ENCODE data around the gene HIVEP3.
A peak's percentile ranks its signal among the peaks of the same experiment; 100 is the strongest.

Gene HIVEP3

DNA sequence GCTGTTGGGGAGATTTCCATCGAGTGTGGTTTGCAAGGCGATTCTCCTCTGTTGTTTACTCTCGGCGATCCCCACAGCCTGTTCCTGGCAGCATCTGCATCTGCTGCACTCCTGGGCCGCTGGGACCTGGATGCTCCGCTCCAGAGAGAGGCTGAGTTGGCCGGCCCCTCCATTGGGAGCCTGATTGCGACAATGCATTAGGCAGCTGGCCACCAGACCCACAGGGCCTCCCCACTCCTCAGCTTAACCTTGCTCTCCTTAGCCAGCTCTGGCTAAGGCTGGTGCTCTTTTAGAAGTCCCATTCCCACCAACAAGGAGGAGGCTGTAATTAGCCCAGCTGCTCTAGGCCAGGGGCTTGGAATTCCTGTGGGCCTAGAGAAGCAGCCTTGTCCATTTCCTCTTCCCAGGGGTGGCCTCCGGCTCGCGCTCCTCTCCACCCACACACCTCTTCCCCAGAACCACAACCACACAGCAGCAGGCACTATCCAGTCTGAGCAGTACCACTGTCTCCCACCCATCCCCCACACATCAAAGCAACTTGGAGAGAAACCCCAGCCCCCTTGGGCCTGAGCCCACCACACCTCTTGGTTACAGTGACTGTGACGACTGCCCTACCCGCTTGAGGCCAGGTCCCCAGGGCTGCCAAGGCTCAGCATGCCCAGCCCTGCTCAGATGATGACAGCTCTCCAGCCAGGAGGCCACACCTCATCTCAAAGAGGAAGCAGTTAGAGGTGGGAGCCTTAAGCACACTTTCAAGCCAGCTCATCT, 240.4 kb downstream of the HIVEP3 start:
- peak in 1 of 2 donors; percentile 34 for DNase-seq

DNA sequence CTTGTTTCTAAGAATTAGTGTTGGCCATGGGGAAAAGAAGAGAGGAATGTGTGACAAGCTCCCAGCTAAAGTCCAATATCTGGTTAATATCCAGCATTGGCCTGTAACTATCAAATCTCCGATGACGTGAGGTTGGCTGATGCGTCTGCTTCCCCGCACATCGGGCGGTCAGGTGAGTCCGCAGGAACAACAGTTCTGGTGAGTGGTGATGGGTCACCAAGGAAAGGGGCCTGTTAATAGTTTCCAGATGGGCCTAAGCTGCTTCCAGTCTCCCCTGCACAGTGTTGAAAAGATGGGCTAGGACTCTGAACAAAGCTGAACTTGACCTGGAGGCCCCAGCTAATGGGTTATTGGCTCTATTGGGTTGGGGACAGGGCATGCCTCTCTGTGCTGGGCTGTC, 241.1 kb downstream of the HIVEP3 start:
- no peak for DNase-seq

DNA sequence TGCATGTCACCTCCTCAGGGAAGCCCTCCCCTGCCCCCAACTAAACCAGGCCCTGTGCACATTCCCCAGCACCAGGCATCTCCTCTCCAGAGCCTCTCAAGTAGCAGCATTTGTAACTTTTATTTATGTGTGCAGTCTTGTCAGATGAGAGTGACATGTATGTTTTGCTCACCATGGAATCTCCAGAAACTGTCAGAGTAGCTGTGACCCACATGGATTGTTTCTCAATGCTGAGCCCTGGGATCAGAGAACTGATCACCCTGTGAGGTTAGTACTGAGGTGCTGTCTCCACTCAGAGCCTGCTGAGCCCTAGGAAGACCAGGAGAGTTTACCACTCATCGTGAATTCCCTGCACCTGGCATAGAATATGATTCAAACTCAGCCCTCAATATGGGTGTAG, 243.3 kb downstream of the HIVEP3 start:
- DNase-seq: no peak

DNA sequence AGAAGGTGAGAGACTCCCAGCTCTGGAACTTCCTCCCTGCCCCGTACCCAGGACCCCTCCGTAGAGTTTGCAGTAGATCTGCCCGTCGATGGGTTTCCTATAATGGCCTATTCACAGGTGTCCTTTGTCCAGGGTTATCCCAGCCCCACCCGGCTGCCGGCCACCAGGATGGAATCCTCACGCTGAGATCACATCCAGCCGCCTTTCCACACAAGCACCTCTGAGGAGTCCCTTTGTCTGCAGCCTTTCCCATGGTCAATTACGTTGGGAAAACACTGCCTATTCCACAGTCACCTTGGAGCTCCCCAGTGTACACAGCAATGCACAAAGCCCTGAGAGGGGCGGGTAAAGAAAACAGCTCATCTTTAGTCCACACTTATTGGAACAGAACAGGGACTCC, 244.2 kb downstream of the HIVEP3 start:
- DNase-seq: no peak

DNA sequence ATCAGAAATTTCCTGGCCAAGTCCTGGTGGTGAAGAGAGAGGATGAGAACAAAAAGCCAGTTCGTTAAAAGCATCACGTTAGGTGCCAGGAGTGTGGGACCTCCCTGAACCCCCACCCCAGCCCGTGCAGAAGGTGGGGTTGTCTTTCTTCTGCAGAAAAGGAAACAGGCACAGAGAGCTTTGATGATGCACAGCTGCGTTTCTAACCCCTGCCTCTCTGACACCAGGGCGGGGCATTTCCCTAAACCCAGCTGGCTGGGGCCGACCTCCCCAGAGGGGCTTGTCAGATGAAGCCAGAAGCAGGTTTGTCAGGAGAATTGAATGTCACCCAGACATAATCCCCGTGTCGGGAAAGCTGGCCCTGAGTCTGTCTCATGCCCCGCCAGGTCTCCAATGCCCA, 244.9 kb downstream of the HIVEP3 start:
- peak; percentile 54 to 56 for DNase-seq

DNA sequence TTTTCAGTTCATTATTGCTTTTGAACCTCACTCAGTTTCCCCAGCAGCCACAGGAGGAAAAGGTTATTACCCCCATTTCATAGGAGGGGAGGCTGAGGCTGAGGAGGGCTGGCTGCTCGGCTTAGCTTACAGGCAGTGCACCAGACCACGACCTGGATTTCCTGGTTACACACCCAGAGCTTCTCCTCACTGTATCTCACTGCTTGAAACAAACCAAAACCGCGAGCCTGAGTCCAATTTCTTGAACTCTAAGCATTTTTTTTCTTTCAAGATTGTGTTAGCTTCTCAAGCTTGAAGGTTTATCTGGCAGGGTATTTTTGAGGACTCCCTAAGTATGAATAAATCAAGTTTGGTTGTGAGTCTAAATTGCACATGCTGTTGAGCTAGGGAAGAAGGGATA, 245.3 kb downstream of the HIVEP3 start:
- DNase-seq: peak; percentile 53 to 67

DNA sequence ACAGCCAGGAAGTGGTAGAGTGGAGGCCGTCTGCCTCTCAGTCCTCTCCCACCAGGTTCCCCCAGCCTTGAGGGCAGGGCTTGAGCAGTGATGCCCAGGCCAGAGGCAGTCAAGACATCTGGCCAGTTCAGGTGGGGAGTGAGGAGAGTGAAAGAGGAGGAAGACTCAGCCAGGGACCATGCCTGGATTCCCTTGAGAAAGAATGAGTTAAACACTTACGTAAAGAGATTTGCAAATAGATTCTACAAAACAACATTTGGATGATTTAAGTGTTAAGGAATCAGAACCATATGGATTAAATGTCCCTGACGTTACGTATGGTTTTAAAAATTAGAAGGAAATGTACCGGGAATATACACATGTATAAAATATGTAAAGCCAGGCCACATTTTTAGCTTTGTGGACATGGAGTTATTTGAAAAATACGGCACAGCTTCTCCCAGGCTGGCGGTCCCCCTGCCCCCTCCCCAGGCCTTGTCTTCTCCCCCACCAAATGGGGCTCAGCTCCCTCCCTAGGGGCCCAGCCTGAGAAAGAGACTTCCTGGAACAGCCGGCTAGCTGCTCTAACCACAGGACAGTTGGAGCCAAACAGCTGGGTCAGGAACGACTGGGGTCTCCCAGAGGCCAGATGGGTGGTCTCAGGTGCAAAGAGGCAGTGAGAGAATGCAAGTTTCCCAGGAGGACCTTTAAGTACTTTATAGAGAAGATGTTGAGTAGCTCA, 245.9 kb downstream of the HIVEP3 start:
- no peak for DNase-seq

DNA sequence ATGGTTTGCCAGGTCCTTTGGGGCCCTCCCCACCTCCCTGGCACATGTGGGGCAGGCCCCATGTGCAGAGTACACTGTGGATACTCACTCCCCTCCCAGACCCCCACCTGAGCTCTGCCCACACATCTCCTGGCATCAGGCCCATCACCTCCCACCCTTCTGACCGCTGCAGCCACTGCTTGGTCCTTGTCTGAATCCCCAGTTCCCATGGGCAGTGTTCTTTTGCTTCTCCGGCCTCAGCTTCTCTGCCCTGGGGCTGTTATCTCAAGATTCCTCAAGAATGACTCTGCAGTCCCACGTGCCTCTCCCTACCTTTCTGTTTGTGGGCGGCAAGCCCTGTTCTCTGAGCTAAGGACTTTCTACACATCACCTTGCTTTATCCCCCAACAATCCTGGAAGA, 246.5 kb downstream of the HIVEP3 start:
- DNase-seq: no peak

DNA sequence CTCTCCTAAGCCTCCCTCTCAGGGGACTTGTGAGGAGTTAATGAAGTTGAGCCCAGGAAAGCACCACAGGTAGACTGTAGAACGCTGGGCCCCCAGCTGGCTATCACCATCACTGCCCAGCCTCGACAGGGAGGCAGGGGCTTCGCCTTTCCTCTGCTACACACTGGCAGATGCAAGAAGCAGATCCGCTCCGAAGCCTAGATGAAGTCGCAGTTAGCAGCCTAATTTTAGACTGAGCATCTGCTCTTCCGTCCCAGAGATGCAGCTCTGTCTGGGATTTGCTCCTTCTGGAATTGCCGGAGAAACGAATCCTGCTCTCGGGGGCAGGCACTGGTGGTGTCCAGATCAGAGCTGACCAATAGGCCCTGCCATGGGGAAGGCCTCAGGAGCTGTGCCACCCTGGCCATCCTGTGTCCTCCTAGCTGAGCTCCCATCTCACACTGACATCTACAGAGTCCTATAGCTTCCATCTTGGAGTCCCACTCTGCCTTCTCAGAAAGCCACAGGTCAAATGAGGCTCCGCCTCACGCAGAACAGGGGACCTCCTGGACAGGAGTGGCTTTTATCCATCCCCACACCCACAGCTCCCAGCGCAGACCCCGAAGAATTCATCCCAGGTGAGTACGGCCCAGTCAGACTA, 247.5 kb downstream of the HIVEP3 start:
- DNase-seq: no peak

DNA sequence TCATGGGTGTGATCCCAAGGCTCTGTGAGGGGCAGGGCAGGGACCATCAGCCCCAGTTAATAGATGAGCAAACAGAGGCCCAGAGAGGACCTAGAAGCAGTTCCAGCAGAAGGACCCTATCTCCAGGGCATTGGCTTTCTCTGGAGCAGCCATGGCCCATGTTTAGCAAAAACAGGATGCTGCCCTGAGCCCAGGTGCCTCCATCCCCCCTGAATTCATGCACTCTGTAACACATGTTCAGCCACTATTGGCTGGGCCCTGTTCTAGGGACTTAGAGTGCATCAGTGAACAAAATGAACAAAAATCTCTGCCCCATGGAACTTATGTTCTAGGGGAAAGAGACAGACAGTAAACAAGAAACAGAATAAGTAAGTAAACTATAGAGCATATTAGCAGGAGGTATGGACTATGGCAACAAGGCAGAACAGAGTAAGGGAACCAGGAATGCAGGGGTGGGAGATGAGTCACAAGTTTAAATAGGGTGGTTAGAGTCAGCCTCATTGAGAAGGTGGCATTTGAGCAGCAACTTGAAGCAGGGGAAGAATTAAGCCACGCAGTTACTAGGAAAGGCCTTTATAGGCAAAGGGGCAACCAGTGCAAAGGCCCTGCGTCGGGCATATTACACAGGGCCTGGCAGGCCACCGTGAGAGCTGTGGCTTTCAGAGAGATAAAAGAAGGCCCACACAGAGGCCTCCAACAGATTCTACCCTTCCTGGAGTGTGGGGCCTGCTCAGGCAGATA, 248.3 kb downstream of the HIVEP3 start:
- no peak for DNase-seq

DNA sequence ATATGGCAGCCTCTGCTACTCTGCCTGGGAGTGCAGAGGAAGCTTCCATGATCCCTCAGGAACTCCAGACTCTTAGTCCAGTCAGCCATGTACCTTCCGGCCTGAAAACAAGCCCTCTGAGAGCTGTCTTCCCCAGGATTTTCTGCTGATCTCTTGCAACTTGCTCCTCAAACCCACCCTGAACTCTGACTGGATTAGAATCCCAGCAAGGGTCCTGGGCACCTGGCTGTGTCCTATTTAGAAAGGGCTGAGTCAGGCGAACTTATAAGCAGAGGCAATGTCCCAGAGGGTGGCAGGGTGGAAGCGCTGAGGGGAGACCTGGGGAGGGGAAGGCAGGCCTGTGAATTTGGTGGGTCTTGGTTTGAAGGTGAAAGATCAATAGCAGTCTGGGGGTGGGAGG, 249.8 kb downstream of the HIVEP3 start:
- DNase-seq: no peak

DNA sequence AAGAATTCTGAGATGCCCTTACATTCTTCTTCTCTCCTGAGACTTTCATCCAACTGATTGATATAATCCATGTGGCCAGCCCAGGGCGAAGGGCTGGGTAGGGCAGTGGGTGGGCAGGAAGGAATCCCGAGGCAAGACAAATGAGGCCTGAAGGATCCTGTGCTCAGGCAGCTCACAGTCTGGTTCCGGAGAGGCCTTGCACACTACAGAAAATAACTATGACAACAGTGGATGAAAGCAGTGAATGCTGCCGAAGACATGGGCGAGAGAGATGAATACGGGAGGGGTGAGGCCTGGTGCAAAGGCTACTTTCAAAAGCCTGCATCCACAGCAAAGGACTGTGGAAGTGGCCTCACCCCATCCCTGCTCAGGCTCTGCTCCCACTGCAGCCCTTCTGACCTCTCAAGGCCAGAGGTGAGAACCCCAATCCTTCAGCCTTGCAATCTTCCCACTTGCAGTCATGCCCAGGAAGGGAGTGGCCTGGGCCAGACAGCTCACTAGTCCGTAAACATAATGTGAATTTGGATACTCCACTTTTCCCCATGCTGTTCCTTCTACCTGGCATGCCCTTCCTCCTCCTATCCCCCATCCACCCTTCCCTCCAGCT, 250.6 kb downstream of the HIVEP3 start:
- DNase-seq: no peak

DNA sequence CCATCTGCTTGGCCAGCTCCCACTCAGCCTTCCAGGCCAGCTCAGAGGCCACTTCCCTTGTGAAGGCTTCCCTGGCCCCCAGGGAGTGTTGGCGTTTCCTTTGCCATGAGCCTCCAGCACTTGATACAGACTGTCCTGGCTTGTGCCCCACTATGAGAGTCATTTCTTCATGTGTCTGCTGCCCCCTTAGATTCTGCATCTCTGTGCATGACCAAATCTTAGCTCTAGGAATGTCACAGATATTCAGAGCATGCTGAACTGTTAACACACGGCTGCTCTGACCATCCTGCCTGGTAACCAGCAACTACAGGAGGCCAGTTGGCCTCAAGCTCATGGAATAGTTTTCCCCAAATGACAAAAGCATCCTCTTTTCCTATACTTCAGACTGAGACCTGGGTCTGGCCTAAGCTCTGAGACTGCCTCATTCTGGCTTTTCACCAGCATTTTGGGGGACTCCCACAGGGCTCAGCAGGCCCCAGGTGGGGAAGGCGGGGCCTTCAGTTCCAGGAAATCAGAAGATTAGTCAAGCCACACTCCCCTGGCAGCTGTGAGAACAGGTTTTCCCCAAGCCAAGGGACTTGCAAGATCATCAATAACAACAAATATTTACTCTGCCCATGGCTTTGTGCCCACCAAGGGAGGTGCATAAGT, 251.6 kb downstream of the HIVEP3 start:
- peak; percentile 64 to 73 for DNase-seq

DNA sequence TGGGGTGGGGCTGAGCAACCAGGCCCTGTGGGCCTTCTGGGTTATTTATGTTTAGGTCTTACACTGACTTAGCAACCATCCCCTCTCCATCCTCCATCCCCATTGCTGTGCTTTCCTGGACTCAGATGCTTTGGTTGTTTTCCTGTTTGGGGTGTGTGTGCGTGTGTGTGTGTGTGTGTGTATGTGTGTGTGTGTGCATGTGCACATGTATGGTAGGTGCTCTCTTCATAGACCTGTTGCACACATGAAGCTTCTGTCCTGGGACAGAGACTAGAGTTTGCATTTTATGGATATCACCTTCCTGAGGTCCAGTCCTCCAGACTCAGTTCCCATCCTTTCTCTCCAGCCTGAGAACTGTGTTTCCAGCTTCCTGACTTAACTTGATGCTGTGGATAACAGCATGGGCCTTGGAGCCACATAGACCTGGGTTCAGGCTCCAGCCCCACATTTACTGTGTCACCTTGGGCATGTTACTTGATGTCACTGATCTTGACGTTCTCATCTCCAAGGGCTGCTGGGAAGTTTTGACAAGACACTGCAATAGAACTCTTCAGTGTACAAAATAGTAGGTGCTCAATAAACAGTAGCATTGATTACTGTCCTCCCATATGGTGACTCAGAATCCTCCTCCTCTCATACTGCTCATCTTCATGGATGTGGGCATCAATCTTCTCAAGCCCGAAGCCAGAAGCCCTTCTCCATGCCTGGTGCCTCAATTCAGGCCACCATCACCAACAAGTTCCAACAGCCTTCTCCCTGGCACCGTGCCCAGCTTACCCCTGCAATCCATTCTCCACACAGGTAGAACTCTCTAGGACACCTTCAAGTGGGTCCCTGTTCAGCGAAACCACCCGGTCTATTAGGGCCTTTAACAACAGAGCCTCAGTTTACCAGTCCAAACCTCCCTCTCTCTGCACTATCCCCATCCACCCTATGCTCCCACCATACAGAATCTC, 252.5 kb downstream of the HIVEP3 start:
- DNase-seq: no peak

DNA sequence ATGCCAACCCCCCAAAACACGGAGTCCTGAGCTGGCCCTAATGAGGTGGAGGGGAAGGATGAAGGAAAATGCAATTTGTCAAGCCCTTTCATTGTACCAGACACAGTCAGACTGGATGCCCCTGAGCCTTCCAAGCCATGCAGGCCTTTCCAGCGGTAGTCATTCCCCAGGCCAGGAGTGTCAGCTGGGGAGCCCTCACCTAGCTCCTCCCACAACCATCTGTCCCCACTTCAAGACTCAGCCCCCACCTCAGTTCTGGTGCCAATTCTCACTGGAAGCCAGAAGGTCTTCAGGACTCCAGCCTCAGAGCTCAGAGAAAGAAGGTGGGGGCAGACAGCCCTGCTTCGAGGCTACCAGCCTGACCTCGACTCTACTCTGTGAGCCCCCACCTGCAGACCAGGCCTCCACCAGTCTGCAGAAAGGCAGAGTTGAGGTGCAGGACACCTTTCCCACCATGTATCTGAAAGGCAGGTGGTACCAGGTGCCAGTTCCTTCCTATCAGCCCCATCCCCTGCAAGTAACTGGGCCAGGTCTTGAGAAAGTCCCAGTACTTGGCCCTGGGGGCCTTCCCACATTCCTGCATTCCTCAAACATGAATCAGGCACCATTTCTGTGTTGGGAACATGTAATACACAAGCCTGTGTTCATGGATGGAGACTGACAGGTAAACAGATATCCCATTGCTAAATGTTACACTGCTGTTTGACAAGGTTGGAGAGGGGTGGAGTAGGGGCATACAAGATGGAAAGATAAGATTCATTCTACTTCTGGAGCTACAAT, 253.7 kb downstream of the HIVEP3 start:
- no peak for DNase-seq

DNA sequence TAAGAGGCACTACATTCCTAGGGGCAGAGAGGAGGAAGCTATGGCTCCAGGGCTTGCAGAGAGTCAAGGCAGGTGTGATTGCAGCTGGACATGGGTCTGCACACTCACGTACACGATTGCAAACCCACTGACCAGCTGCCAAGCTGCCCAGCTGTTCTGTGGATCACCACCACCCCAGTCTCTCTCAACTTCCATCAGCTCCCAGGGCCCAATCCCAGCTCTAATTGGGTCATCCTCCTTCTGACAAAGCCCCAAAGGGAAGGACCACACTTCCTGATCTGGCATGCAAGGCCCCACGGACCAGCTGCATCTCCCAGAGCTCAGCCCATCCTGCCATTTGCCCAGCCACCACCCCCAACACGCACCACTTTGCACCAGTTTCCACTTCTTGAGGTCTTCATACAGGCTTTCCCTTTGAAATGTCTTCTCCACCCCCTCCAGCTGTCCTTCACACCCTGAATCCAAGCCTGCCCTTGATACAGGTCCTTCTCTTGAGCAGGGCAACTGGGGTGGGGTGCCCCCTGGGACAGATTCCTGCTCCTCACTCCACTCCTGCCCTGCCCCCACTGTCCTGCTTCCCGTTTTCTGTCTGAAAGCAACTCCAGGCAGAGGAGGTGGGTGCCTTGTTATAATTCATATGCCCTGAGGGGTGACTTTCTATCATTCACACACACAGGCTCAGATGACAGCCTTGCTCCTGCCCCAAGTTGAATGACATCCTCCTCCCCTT, 254.9 kb downstream of the HIVEP3 start:
- DNase-seq: no peak

DNA sequence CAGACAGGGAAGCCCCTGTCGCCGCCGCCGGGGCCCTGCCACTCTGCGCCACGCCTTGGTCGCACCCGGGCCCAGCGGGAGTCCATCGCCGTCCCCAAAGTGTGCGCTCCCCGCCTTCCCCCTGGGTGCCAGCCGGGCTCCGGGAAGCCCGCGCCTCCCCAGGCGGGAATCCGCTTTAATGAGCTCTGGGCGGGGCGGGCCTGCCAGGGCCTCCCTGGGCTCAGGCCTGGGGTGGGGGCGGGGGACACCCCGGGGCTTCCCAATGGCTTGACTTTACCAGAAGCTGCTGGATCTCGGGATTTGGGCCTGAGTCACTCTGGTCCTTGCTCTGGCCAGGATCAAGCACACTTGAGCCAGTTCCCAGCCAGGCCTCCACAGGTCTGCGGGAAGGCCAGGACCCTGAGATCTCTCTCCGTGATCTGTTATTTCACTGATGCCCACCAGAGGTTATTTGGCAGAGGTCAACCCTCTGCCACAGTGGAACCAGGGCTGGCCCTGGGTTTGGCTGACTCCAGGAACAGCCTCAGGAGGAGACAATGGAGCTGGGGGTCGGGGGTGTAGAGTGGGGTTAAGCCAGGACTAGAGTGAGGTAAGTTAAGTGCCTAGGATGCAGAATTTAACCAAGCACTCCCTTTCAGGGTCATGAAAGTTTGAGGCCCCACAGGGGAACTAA, 255.8 kb downstream of the HIVEP3 start:
- DNase-seq: no peak

DNA sequence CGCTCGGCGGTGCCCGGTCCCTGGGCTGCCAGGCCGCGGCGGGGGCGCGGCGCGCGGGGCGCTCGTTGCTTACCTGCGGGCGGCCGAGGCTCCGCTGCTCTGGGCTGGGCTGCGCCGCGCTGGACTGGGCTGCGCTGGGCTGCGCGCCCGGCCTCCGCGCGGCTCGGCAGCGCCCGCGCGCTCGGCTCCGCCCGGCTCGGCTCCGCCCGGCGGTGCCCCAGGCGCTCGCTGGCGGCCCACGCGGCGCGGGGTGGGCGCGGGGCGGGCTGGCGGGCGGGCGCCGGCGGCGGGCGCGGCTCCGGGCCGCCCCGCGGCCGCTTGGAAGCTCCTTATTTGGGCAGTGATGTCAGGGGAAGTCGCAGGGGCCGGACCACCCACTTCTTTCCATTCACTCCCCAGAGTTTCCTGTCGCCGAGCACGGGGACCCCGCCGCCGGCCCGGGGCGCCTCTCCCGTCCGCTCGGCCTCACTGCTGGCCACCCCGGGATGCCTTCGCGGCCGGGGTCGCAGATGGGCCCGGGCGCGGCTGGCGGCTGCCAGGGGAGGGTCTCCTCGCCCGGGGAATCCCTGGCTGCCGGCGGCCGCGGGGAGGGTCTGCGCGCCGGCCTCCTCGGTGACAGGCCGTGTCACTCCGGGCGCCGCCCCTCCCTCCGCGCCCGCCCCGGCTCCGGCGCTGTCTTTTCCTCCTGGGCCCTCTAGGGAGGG, 256.5 kb downstream of the HIVEP3 start:
- DNase-seq: peak; percentile 79 to 83
